Measurements from ENCODE around the gene PHF12. TPM values are rescaled to one million over a fixed set of nuclear protein-coding genes. Genes with fewer than 3 reads are reported as not detected.
A peak's percentile ranks its signal among the peaks of the same experiment; 100 is the strongest.

PHF12 gene
- total RNA-seq, 2 experiments from 2014 or later: 66.5 to 67.4 TPM

- H3K4me1 Mint-ChIP-seq (ENCODE audit: low read depth): peaks cover 15% of the 10 kb centered on the region
- H3K4me3 Mint-ChIP-seq: no peak overlapping the region
- H3K27ac Mint-ChIP-seq: no peak overlapping the region
- CTCF ChIA-PET: interaction anchor here (0.7 to 6.3 kb wide), 39 partner anchors 10 to 381 kb away, joined by 3 to 84 read pairs (median 5); partner anchors contain the start of genes FAM222B, FLOT2, NEK8 and PIGS
- ATAC-seq (peak; percentile 76), DNase-seq (peak; percentile 98)
- no peaks in the 10 kb centered on the region for H3K27me3 Mint-ChIP-seq (ENCODE audit: low read depth)
- H3K36me3 Mint-ChIP-seq (ENCODE audit: low read depth): peaks cover 25% of the 10 kb centered on the region
- POLR2A ChIA-PET: interaction anchor here (0.7 to 3.8 kb wide), 12 partner anchors 12 to 307 kb away, joined by 3 to 38 read pairs (median 4); partner anchors contain the start of genes BLTP2, DHRS13, FLOT2 and RPL23A
- no peaks in the 10 kb centered on the region for H3K9me3 Mint-ChIP-seq (ENCODE audit: insufficient read depth)
These were observed 965 bp upstream of the PHF12 start for GRCh38 chr17:28951991-28952975.

- ChIA-PET CTCF (interaction anchor here (0.7 to 6.3 kb wide), 25 partner anchors 9 to 306 kb away, joined by 3 to 84 read pairs (median 5); partner anchors contain the start of genes BLTP2, DHRS13, FLOT2 and NEK8), POLR2A (interaction anchor here (0.7 to 3.8 kb wide), 15 partner anchors 14 to 231 kb away, joined by 3 to 38 read pairs (median 4); partner anchors contain the start of genes DHRS13, FLOT2, RPL23A and TLCD1)
- H3K9me3 Mint-ChIP-seq (ENCODE audit: insufficient read depth): no peaks in the 10 kb centered on the region
- peak overlapping the region; percentile 95 for H3K27ac Mint-ChIP-seq
- H3K36me3 Mint-ChIP-seq (ENCODE audit: low read depth): peaks cover 34% of the 10 kb centered on the region
- H3K27me3 Mint-ChIP-seq (ENCODE audit: low read depth): no peaks in the 10 kb centered on the region
- H3K4me3 Mint-ChIP-seq: peak overlapping the region; percentile 95
- peaks cover 29% of the 10 kb centered on the region for H3K4me1 Mint-ChIP-seq (ENCODE audit: low read depth)
- ATAC-seq (no peak), DNase-seq (no peak)
These were observed 428 bp downstream of the PHF12 start for GRCh38 chr17:28950752-28951427.

GRCh38 chr17:28950017-28950751 lies 1.1 kb downstream of the PHF12 start:
- ChIA-PET POLR2A (interaction anchor here (0.8 to 3.8 kb wide), 12 partner anchors 14 to 344 kb away, joined by 3 to 38 read pairs (median 4); partner anchors contain the start of genes BLTP2, DHRS13, FLOT2 and NUFIP2), CTCF (interaction anchor here (0.7 to 6.3 kb wide), 27 partner anchors 12 to 306 kb away, joined by 3 to 47 read pairs (median 4); partner anchors contain the start of genes BLTP2, DHRS13, NEK8 and PROCA1)
- Mint-ChIP-seq H3K27me3 (ENCODE audit: low read depth) (no peaks in the 10 kb centered on the region), H3K4me3 (peak overlapping the region; percentile 95), H3K27ac (peak overlapping the region; percentile 95), H3K4me1 (ENCODE audit: low read depth) (peaks cover 36% of the 10 kb centered on the region), H3K9me3 (ENCODE audit: insufficient read depth) (no peaks in the 10 kb centered on the region), H3K36me3 (ENCODE audit: low read depth) (peaks cover 39% of the 10 kb centered on the region)
- no peak for ATAC-seq
- DNase-seq: peak; percentile 72

GRCh38 chr17:28949185-28950016 lies 1.9 kb downstream of the PHF12 start:
- DNase-seq (peak; percentile 55), ATAC-seq (no peak)
- H3K4me1 Mint-ChIP-seq (ENCODE audit: low read depth): peaks cover 38% of the 10 kb centered on the region
- POLR2A ChIA-PET: interaction anchor here (0.8 to 3.8 kb wide), 14 partner anchors 10 to 345 kb away, joined by 3 to 38 read pairs (median 4); partner anchors contain the start of genes BLTP2, FLOT2, NEK8 and NUFIP2
- H3K27ac Mint-ChIP-seq: peak overlapping the region; percentile 95
- H3K27me3 Mint-ChIP-seq (ENCODE audit: low read depth): no peaks in the 10 kb centered on the region
- peaks cover 42% of the 10 kb centered on the region for H3K36me3 Mint-ChIP-seq (ENCODE audit: low read depth)
- no peaks in the 10 kb centered on the region for H3K9me3 Mint-ChIP-seq (ENCODE audit: insufficient read depth)
- peak overlapping the region; percentile 95 for H3K4me3 Mint-ChIP-seq
- CTCF ChIA-PET: interaction anchor here (0.8 to 6.3 kb wide), 26 partner anchors 12 to 305 kb away, joined by 3 to 47 read pairs (median 4); partner anchors contain the start of genes DHRS13, NEK8, TLCD1 and TRAF4

- peaks cover 43% of the 10 kb centered on the region for H3K4me1 Mint-ChIP-seq (ENCODE audit: low read depth)
- CTCF ChIA-PET: interaction anchor here (0.8 to 6.3 kb wide), 18 partner anchors 11 to 221 kb away, joined by 3 to 47 read pairs (median 4); partner anchors contain the start of genes DHRS13, NEK8 and TLCD1
- H3K36me3 Mint-ChIP-seq (ENCODE audit: low read depth): peaks cover 48% of the 10 kb centered on the region
- peak overlapping the region; percentile 88 for H3K27ac Mint-ChIP-seq
- no peak for ATAC-seq
- POLR2A ChIA-PET: interaction anchor here (1.0 to 3.8 kb wide), 8 partner anchors 10 to 345 kb away, joined by 3 to 38 read pairs (median 6); partner anchors contain the start of genes BLTP2, FLOT2, NEK8 and NUFIP2
- no peak for DNase-seq
- no peaks in the 10 kb centered on the region for H3K27me3 Mint-ChIP-seq (ENCODE audit: low read depth)
- no peaks in the 10 kb centered on the region for H3K9me3 Mint-ChIP-seq (ENCODE audit: insufficient read depth)
- H3K4me3 Mint-ChIP-seq: peak overlapping the region; percentile 95
These were observed 2.5 kb downstream of the PHF12 start for GRCh38 chr17:28948873-28949184.

- ATAC-seq: no peak
- DNase-seq: no peak
- Mint-ChIP-seq H3K36me3 (ENCODE audit: low read depth) (peaks cover 53% of the 10 kb centered on the region), H3K9me3 (ENCODE audit: insufficient read depth) (no peaks in the 10 kb centered on the region), H3K27ac (peak overlapping the region; percentile 88), H3K4me3 (peak overlapping the region; percentile 95), H3K4me1 (ENCODE audit: low read depth) (peaks cover 47% of the 10 kb centered on the region), H3K27me3 (ENCODE audit: low read depth) (no peaks in the 10 kb centered on the region)
- CTCF ChIA-PET: interaction anchor here (0.8 to 6.3 kb wide), 10 partner anchors 15 to 221 kb away, joined by 3 to 47 read pairs (median 4); partner anchors contain the start of genes DHRS13, NEK8 and TLCD1
- POLR2A ChIA-PET: interaction anchor here (1.0 to 3.8 kb wide), 4 partner anchors 9 to 219 kb away, joined by 3 to 38 read pairs (median 5); partner anchors contain the start of gene NEK8
These were observed 3.0 kb downstream of the PHF12 start for GRCh38 chr17:28948342-28948741.

- Mint-ChIP-seq H3K4me1 (ENCODE audit: low read depth) (peaks cover 51% of the 10 kb centered on the region), H3K4me3 (peak overlapping the region; percentile 95), H3K9me3 (ENCODE audit: insufficient read depth) (no peaks in the 10 kb centered on the region), H3K27me3 (ENCODE audit: low read depth) (no peaks in the 10 kb centered on the region), H3K27ac (peak overlapping the region; percentile 88), H3K36me3 (ENCODE audit: low read depth) (peaks cover 59% of the 10 kb centered on the region)
- DNase-seq (no peak), ATAC-seq (no peak)
- ChIA-PET POLR2A (no interaction called here), CTCF (interaction anchor here (1.1 to 3.8 kb wide), 3 partner anchors 30 to 220 kb away, joined by 3 to 46 read pairs (median 14); partner anchors contain the start of genes NEK8 and TLCD1)
These were observed 3.7 kb downstream of the PHF12 start for GRCh38 chr17:28947639-28948038.

- Mint-ChIP-seq H3K27me3 (ENCODE audit: low read depth) (no peaks in the 10 kb centered on the region), H3K4me1 (ENCODE audit: low read depth) (peaks cover 59% of the 10 kb centered on the region), H3K27ac (peak overlapping the region; percentile 60), H3K9me3 (ENCODE audit: insufficient read depth) (no peaks in the 10 kb centered on the region), H3K4me3 (peak overlapping the region; percentile 31), H3K36me3 (ENCODE audit: low read depth) (peaks cover 66% of the 10 kb centered on the region)
- no peak for DNase-seq
- ATAC-seq: no peak
- POLR2A ChIA-PET: interaction anchor here (0.8 to 1.6 kb wide), 3 partner anchors 19 to 220 kb away, joined by 3 to 4 read pairs (median 3); no protein-coding TSS in a partner anchor
- CTCF ChIA-PET: interaction anchor here (0.9 to 3.1 kb wide), 5 partner anchors 14 to 219 kb away, joined by 4 to 14 read pairs (median 4); partner anchors contain the start of gene TLCD1
These were observed 5.1 kb downstream of the PHF12 start for GRCh38 chr17:28946239-28946638.

GRCh38 chr17:28944862-28945741 lies 6.2 kb downstream of the PHF12 start:
- ChIA-PET CTCF (interaction anchor here (0.8 to 3.1 kb wide), 7 partner anchors 8 to 218 kb away, joined by 3 to 14 read pairs (median 4); partner anchors contain the start of gene TLCD1), POLR2A (interaction anchor here (0.5 to 1.6 kb wide), 2 partner anchors 18 to 298 kb away, joined by 3 to 4 read pairs; no protein-coding TSS in a partner anchor)
- Mint-ChIP-seq H3K9me3 (ENCODE audit: insufficient read depth) (no peaks in the 10 kb centered on the region), H3K36me3 (ENCODE audit: low read depth) (peaks cover 69% of the 10 kb centered on the region), H3K4me1 (ENCODE audit: low read depth) (peaks cover 69% of the 10 kb centered on the region), H3K4me3 (no peak overlapping the region), H3K27me3 (ENCODE audit: low read depth) (no peaks in the 10 kb centered on the region), H3K27ac (no peak overlapping the region)
- ATAC-seq: no peak
- no peak for DNase-seq

Data from activated CD8-positive, alpha-beta T cell treated with anti-CD3 and anti-CD28 coated beads, Interleukin-2, amount 10 ng/mL, durations not matched to agents 7 days and 5 days (primary cell).